Sciatic nerve (tissue), 2 donors: ENCODE results near the gene RANBP17. TPM values are rescaled to one million over a fixed set of nuclear protein-coding genes. Genes with fewer than 3 reads are reported as not detected.
"Not testable (repeated sequence)": the region's sequence is repeated elsewhere in the genome, so short reads cannot be mapped to it uniquely, and the experiment has no call there.

Experiments
- ATAC-seq: fragments of 200-7000 bp; cut with Tn5 transposase; one replicate; pipeline ENCODE4 v1.9.1; 2020; ENCODE audit warnings: mild to moderate bottlenecking, moderate library complexity
- DNase-seq: peaks from one replicate; pipeline ENCODE4 v3.0.0-alpha.2; 2020; ENCODE audit warnings: low spot score
- intact Hi-C: fragments of 100-400 bp; cut with DNase I; formaldehyde crosslinking; loops from one replicate; pipeline ENCODE4 v1.14.2; 2022
- total RNA-seq: library from RNA; stranded (reverse); fragmentation: NEBNext Ultra II Directional; extraction: Animal tissue kit (Norgen Biotek cat#: 25700); gene quantifications from one replicate; pipeline ENCODE4 v1.2.1, GENCODE V29; 2021
- donor health status: DM: no; HTN: no; CAD: no.
- donor health status: DM: no; HTN: no; CAD: no.

Gene RANBP17
- total RNA-seq, 1 donor from 2014 or later, result 14.8 TPM

DNA sequence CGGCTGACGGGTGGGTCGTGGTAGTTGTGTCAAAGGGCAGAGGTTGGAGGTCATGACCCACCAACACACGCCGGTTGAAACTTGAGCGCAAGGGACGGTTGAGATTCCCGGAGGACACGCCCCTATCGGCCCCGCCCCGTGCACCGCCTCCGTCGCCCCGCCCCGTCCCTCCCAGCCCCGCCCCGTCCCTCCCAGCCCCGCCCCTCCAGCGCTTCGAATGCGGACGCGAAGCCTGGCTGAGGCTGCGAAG is 226 bp upstream of the RANBP17 start:
- ATAC-seq, result no peak
- intact Hi-C loops, result no loop called here
- DNase-seq, result no peak

DNA sequence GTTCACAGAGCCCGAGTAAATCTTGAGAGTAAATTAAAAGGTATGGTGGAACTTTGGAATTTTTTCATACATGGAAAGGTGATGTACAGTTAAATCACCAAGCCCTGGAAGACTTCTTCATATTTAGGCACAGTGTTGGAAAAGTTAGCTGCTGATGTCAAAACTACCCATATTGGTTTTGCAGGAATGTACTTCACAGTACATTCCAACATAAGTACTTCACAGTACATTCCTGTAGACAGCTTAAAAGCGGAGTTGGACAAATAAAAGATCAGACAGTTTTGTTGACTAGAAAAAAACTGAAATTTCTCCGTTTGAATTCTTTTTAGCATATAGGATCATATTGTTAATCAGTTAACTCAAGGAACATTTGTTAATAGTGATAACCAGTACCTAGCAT is 1.8 kb downstream of the RANBP17 start:
- ATAC-seq, result no peak
- intact Hi-C loops, result no loop called here
- no peak for DNase-seq

DNA sequence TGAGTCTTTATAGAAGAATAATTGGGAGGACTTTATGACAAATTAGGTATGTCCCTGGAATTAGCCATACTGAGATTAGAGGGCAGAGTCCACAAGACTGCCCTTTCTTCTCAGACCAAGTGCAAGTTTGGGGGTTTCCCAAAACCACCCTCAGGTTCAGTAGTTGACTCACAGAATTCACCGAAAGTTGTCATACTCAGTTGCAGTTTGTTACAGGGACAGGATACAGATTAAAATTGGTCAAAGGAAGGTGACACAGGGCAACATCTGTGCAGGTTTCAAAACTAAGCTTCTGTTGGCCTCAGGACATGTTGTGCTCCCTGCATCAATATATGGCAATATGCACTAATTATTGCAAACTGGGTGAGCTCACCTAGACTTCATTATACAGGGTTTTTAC is 3.8 kb downstream of the RANBP17 start:
- no peak for ATAC-seq
- intact Hi-C loops, result no loop called here
- DNase-seq, result no peak

DNA sequence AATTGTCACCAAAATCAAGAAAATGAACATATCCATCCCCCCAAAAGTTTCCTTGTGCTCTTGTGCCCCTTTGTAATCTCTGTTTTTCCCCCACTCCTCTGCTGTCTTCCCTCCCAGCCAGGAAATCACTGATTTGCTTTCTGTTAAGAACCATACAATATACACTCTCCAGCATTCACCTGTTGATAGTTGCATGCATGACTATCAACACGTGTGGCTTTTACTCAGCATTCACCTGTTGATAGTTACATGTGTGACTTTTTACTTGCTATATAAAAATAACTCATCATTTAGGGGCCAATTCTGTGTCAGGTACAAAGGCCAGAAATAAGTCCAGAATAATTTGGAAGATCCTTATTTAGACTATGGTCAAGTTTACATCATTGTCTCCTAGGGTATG is 6.0 kb downstream of the RANBP17 start:
- intact Hi-C loops, result no loop called here
- ATAC-seq, result no peak
- DNase-seq, result no peak

DNA sequence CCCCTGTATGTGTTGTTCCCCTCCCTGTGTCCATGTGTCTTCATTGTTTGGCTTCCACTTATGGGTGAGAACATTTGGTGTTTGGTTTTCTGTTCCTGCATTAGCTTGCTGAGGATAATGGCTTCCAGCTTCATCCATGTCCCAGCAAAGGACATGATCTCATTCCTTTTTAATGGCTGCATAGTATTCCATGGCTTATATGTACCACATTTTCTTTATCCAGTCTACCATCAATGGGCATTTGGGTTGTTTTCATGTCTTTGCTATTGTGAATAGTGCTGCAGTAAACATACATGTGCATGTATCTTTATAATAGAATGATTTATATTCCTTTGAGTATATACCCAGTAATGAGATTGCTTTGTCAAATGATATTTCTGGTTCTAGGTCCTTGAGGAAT is 8.6 kb downstream of the RANBP17 start:
- ATAC-seq, DNase-seq, intact Hi-C loops: not testable (repeated sequence)

DNA sequence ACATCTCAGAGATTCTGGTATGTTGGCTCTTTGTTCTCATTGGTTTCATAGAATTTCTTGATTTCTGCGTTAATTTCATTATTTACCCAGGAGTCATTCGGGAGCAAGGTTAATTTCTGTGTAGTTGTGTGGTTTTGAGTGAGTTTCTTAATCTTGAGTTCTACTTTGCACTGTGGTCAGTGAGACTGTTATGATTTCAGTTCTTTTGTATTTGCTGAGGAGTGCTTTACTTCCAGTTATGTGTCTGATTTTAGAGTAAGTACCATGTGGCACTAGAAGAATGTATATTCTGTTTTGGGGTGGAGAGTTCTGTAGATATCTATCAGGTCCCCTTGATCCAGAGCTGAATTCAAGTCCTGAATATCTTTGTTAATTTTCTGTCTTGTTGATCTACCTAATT is 12.2 kb downstream of the RANBP17 start:
- ATAC-seq (no peak), DNase-seq (no peak)
- intact Hi-C loops, result no loop called here

DNA sequence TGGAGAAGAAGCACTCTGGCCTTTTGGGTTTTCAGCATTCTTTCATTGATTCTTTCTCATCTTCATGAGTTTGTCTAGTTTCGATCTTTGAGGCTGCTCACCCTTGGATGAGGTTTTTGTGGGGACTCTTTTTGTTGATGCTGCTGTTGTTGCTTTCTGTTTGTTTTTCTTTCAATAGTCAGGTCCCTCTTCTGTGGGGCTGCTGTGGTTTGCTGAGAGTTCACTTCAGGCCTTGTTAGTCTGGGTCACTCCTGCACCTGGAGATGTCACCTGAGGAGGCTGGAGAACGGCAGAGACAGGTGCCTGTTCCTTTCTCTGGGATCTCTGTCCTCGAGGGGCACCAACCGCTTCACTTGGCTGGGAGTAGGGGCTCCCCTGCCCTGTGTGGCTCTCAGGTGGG is 14.0 kb downstream of the RANBP17 start:
- ATAC-seq, result no peak
- intact Hi-C loops, result no loop called here
- DNase-seq, result no peak

DNA sequence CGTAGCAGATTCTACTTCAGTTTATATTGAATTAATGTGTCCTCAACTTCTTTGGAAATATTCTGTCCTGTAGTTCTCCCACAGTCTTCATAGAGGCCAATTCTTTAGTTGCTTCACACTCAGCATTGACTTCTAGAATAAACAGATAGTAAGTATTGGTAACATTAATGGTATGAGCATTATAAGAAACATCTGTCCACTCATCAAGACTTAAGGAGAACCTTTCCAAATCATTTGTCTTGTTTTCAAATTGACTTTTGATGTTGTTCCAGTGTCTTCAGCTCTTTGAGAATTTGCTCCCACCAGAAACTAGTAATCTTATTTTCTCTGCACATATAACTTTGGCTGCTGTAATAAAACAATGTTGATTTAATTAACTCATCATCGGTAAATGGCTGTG is 18.3 kb downstream of the RANBP17 start:
- ATAC-seq (no peak), DNase-seq (no peak)
- intact Hi-C loops, result no loop called here

DNA sequence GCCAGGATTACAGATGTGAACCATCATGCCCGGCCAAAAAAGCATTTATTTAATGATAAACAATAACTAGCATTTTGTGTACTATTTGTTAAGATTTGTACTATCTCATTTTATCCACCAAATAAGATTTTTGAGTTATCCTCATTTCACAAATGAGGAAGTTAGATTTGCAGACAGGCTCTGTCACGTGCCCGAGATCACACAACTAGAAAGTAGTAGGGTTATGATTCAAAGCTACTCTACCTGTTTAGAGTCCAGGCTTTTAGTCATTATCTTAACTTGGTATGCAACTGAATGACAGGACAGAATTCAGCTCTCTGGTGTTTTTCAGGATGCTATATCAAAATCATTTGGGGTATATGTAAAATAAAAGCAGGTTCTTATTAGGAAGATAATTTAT is 20.5 kb downstream of the RANBP17 start:
- ATAC-seq (no peak), DNase-seq (no peak)

DNA sequence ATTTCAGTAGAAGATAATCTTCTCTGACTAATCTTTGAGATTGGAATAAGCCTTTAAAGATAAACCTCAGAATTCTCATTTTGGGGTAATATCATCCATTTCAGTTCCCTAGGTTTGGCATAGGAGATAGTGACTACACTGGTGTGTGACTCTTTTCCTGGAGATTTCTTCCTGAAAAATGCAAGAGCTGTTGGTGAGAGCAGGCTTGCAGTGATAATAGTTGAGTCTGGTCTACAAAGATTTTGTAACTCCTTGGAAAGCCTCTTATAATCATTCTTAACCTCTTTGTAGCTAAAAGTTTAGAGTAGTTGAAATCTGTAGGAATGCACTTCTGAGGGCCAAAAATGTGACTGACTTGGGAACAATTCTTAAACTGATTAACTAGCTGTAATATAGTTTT is 23.4 kb downstream of the RANBP17 start:
- intact Hi-C loops, result no loop called here
- ATAC-seq, result no peak
- DNase-seq, result no peak

More for the DNA sequence above, 20.5 kb downstream of the RANBP17 start:
- intact Hi-C loops, result no loop called here

DNA sequence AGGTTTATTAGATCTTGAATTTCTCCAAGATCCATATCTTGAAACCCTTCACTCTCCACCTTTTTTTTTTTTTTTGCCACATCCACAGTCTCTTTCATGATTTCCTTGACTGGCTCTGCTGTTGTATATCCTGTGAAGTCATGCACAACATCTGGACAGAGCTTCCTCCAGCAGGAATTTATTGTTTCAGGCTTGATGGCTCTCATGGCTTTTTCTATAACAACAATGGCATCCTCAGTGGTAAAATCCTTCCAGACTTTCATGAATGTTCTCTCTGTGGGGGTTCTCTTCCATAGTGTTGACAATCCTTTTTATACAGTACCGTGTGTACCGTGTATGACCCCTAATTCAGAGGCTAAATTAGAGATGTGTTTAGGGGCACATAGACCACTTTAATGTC is 24.0 kb downstream of the RANBP17 start:
- DNase-seq (no peak), ATAC-seq (no peak)
- intact Hi-C loops, result no loop called here

DNA sequence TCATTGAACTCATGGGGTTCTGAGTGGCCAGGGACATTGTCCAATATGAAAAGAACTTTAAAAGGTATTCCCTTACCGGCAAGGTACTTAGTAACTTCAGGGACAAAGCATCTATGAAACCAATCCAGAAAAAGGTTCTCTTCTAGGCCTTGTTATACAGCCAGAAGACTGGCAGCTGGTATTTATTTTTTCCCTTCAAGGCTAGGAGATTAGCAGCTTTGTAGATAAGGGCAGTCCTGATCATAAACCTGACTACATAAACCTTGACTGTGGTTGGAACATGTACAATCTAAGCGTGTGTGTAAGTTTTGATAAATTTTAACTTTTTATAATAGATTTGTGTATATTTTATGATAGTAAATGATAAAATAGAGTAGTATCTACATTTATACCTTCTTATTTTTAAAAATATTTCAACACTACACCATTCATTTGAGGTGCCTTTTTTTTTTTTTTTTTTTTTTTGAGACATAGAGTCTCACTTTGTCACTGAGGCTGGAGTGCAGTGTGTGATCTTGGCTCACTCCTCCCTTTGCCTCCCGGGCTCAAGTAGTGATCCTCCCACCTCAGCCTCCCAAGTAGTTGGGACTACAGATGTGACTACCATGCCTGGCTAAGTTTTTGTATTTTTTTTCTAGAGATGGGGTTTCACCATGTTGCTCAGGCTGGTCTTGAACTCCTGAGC is 24.5 kb downstream of the RANBP17 start:
- intact Hi-C loops, result no loop called here
- DNase-seq (no peak), ATAC-seq (no peak)

DNA sequence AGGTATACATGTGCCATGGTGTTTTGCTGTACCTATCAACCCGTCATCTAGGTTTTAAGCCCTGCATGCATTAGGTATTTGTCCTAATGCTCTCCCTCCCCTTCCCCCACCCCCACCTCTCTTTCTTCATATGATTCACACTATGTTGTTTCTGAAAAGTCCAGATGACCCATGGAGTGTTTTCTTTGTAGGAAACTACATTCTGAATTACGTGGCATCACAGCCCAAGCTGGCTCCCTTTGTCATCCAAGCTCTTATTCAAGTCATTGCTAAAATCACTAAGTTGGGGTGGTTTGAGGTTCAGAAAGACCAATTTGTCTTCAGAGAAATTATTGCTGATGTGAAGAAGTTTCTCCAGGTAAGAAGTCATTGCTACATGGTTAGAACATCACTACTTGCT is 30.4 kb downstream of the RANBP17 start:
- ATAC-seq, result no peak
- DNase-seq, result no peak
- intact Hi-C loops, result no loop called here

DNA sequence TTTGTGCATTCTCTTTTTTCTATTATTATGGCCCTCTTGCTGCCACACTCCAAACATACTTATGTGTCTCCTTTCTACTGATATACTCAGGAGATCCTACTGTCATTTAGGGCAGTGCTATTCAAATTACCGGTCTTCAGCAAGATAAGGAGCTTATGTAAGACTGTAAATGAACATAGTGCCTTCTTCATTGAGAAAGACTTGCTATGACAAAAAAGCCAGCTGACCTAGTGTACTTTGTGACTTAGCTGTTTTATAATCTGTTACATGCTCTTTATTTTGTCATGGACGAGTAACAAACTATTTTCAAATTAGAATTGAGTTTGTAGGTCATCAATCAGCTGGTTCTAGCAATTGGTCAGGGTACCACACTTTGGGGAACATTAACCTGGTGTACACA is 32.8 kb downstream of the RANBP17 start:
- intact Hi-C loops, result no loop called here
- no peak for DNase-seq
- ATAC-seq, result no peak

DNA sequence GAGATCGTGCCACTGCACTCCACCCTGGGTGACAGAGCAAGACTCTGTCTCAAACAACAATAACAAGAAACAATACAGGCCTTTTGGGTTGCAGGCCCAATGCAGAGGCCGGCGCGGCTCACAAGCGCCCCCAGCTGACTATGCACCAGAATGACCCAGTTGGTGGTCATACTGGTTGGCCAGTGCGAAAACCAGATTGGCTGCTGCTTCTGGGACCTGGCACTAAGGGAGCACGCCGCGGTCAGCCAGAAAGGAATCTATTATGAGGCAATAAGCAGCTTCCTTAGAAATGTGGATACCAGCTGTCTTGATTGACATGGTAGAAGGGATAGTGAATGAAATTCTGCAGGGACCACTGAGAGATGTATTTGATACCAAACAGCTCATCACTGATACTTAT is 35.0 kb downstream of the RANBP17 start:
- intact Hi-C loops, result no loop called here
- DNase-seq, result no peak
- ATAC-seq, result no peak

DNA sequence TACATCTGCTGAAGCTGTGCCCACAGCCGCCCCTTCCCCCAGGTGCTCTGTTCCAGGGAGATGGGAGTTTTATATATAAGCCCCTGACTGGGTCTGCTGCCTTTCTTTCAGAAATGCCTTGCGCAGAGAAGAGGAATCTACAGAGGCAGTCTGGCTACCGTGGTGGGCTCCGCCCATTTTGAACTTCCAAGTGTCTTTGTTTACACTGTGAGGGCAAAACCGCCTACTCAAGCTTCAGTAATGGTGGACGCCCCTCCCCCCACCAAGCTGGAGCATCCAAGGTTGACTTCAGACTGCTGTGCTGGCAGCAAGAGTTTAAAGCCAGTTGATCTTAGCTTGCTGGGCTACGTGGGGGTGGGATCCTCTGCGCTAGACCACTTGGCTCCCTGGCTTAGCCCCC is 41.3 kb downstream of the RANBP17 start:
- DNase-seq, result no peak
- ATAC-seq, result no peak

DNA sequence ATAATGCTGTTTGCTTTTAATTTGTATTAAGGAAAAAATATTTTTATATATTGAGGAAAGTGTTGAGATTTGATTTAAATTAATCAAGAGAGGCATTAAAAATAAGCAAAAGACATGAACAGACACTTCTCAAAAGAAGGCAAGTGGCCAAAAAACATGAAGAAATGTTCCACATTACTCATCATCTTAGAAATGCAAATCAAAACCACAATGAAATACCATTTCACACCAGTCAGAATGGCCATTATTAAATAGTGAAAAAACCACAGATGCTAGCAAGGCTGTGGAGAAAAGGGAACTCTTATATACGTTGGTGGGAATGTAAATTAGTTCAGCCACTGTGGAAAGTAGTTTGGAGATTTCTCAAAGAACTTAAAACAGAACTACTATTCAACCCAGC is 45.9 kb downstream of the RANBP17 start:
- intact Hi-C loops, result no loop called here
- DNase-seq (no peak), ATAC-seq (no peak)

More for the DNA sequence above, 41.3 kb downstream of the RANBP17 start:
- intact Hi-C loops, result no loop called here

DNA sequence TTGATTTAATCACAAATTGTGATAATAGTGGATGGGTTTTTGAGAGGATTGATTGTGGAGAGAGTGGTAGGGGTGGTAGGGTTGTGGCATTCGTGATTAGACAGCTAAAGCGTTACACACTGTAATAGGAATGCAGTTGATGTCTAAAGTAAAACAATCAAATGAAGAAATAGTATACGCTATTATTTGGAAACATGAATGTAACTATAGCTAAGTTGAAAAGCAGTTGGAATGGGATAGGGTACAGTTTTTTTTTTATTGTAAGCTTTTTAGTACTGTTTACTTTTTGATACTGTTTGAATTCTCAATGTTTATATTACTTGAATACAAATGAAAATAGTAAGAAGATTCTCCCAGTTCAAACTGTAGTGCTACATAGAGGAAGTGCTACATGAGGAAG is 51.8 kb downstream of the RANBP17 start:
- DNase-seq, result no peak
- no peak for ATAC-seq
- intact Hi-C loops, result no loop called here

DNA sequence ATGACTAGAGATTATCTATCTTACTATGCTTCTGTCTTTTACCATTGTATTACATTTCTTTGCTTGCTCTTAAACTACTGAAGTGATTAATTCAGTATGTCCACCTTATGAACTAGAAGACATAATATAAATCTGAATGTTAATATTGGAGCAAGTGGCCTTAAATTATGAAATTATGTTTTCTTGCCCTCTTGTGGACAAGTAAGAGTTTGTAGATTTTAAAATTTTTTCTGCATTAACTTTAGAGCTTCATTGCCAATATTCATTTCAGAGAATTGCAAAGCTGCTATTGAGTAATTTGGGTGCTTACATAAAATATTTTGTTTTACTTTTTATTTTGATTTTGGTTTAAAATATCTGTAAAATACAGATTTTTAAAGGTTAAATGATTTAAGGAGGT is 55.3 kb downstream of the RANBP17 start:
- no peak for DNase-seq
- intact Hi-C loops, result no loop called here
- ATAC-seq, result no peak

DNA sequence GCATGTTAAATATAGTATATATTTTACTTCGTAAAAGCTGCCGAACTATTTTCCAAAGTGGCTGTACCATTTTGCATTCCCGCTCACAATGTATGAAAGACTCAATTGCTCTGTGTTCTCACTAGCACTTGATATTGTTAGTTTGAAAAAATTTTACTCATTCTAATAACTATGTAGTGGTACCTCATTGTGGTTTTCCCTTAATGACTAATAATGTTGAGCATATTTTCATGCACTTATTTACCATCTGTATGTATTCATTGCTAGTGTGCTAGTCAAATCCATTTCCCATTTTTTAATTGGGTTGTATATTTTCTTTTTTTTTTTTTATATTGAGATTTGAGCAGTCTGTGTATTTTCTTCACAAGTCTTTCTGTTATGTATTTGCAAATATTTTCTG is 58.4 kb downstream of the RANBP17 start:
- DNase-seq, result no peak
- ATAC-seq, result no peak
- intact Hi-C loops, result no loop called here

DNA sequence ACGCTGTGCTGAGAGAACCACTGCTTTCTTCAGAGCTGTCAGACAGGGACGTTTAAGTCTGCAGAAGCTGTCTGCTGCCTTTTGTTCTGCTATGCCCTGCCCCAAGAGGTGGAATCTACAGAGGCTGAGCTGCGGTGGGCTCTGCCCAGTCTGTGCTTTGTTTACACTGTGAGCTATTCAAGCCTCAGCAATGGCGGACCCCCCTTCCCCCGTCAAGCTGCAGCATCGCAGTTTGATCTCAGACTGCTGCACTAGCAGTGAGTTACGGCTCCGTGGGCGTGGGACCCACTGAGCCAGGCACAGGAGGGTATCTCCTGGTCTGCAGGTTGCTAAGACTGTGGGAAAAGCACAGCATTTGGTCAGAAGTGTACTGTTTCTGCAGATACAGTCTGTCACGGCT is 60.5 kb downstream of the RANBP17 start:
- intact Hi-C loops, ATAC-seq, DNase-seq: not testable (repeated sequence)
